Measurements from ENCODE around the gene ZNF780A.

- TF ChIP-seq CTCF (IDR thresholded peaks at IDR 0.05) (no peak), POLR2A (IDR thresholded peaks at IDR 0.05) (no peak)
Observed at GRCh38 chr19:40025938-40026596, 64.7 kb downstream of the ZNF780A start.

Measured in lower leg skin (tissue), 3 donors.